ENCODE results near the gene ZFYVE9.
"Not testable (repeated sequence)": the region's sequence is repeated elsewhere in the genome, so short reads cannot be mapped to it uniquely, and the experiment has no call there.

DNA sequence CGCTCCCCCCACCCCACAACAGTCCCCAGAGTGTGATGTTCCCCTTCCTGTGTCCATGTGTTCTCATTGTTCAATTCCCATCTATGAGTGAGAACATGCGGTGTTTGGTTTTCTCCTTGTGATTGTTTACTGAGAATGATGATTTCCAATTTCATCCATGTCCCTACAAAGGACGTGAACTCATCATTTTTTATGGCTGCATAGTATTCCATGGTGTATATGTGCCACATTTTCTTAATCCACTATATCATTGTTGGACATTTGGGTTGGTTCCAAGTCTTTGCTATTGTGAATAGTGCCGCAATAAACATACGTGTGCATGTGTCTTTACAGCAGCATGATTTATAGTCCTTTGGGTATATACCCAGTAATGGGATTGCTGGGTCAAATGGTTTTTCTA lies 29.3 kb downstream of the ZFYVE9 start:
- not testable (repeated sequence) for TF ChIP-seq RAD21 (IDR thresholded peaks at IDR 0.05; ENCODE audit: low read depth); EGR1 (IDR thresholded peaks at IDR 0.05; ENCODE audit: low read depth); ZNF274 (IDR thresholded peaks at IDR 0.05; ENCODE audit: low read depth, low read length); POLR2A (IDR thresholded peaks at IDR 0.05; ENCODE audit: borderline replicate concordance, extremely low read depth, insufficient read depth, insufficient read length); EZH2 (IDR thresholded peaks at IDR 0.05)
- TF ChIP-seq, protein P1, sequence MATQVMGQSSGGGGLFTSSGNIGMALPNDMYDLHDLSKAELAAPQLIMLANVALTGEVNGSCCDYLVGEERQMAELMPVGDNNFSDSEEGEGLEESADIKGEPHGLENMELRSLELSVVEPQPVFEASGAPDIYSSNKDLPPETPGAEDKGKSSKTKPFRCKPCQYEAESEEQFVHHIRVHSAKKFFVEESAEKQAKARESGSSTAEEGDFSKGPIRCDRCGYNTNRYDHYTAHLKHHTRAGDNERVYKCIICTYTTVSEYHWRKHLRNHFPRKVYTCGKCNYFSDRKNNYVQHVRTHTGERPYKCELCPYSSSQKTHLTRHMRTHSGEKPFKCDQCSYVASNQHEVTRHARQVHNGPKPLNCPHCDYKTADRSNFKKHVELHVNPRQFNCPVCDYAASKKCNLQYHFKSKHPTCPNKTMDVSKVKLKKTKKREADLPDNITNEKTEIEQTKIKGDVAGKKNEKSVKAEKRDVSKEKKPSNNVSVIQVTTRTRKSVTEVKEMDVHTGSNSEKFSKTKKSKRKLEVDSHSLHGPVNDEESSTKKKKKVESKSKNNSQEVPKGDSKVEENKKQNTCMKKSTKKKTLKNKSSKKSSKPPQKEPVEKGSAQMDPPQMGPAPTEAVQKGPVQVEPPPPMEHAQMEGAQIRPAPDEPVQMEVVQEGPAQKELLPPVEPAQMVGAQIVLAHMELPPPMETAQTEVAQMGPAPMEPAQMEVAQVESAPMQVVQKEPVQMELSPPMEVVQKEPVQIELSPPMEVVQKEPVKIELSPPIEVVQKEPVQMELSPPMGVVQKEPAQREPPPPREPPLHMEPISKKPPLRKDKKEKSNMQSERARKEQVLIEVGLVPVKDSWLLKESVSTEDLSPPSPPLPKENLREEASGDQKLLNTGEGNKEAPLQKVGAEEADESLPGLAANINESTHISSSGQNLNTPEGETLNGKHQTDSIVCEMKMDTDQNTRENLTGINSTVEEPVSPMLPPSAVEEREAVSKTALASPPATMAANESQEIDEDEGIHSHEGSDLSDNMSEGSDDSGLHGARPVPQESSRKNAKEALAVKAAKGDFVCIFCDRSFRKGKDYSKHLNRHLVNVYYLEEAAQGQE (IDR thresholded peaks at IDR 0.05; ENCODE audit: low read depth): not testable (repeated sequence)
- TF ChIP-seq, protein P2, sequence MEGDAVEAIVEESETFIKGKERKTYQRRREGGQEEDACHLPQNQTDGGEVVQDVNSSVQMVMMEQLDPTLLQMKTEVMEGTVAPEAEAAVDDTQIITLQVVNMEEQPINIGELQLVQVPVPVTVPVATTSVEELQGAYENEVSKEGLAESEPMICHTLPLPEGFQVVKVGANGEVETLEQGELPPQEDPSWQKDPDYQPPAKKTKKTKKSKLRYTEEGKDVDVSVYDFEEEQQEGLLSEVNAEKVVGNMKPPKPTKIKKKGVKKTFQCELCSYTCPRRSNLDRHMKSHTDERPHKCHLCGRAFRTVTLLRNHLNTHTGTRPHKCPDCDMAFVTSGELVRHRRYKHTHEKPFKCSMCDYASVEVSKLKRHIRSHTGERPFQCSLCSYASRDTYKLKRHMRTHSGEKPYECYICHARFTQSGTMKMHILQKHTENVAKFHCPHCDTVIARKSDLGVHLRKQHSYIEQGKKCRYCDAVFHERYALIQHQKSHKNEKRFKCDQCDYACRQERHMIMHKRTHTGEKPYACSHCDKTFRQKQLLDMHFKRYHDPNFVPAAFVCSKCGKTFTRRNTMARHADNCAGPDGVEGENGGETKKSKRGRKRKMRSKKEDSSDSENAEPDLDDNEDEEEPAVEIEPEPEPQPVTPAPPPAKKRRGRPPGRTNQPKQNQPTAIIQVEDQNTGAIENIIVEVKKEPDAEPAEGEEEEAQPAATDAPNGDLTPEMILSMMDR (IDR thresholded peaks at IDR 0.05 in 2 of 3, conservative IDR thresholded peaks at IDR 0.05 in 1 of 3; ENCODE audit: borderline replicate concordance in 1 of 3, insufficient read depth in 1 of 3, low read depth in 2 of 3, low read length in 2 of 3): not testable (repeated sequence)

Measured in HCT116 (cell line).